ENCODE measurements around the gene MEGF10. TPM values are rescaled to one million over a fixed set of nuclear protein-coding genes. Genes with fewer than 3 reads are reported as not detected.

Gene MEGF10
- total and polyA plus RNA-seq, 2 donors (not counting 1 experiment from before 2014, with no cell fraction given), result not detected

DNA sequence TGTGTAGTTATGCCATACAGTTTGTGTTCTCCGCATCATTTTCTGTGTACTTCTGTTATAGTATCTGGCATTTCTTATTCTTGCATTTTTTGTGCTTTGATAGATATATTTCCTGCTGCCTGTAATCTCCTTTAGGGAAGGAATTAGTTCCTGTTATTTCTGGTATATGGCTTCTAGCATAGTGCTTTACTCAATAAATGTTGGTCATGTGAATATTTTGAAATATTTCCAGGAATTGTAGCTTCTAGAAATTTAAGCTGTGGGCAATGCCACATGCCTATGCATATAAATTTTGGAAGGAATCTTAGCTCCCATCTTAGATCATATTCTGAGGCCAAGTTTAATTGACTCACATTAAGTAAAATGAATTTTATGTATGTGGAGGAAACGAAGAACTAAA, 215.3 kb downstream of the MEGF10 start:
- POLR2A ChIA-PET, result no interaction called here
- H3K27me3 Mint-ChIP-seq, result peaks cover 17% of the 10 kb centered on the region
- intact Hi-C loops (cut with micrococcal nuclease), result no loop called here

DNA sequence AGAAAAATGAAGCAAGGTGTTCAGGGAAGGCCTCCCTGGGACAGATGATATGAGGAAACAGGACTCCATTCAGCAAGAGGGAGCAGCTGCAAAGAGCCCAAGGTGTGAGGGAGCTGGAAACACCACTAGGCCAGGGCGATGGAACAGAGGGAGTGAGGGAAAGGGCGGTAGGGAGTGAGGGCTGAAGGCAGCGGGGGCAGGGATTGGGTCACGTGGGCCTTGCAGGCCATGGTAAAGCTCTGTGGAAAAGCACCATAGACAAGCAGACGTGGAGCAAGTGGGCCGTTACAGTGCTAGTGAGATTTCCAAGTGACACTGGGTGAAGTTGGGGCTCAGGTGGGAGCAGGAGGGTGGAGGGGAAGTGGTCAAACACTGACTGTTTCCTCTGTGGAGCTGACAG, 216.0 kb downstream of the MEGF10 start:
- Mint-ChIP-seq H3K9me3 (ENCODE audit: insufficient read depth) (no peaks in the 10 kb centered on the region), H3K27me3 (peaks cover 19% of the 10 kb centered on the region), H3K4me3 (no peak overlapping the region), H3K4me1 (no peaks in the 10 kb centered on the region), H3K27ac (no peak overlapping the region)
- H3K4me2 ChIP-seq (replicated peaks; ENCODE audit: low read depth, low read length, poor library complexity, severe bottlenecking), result no peak overlapping the region
- no peak overlapping the region for H3K9ac ChIP-seq (ENCODE audit: low read length)
- H3K36me3 ChIP-seq (replicated peaks in 1 of 2; ENCODE audit: control extremely low read depth in 1 of 2, control insufficient read depth in 1 of 2, extremely low read depth in 1 of 2, insufficient read depth in 2 of 2, low read length in 1 of 2), result no peaks in the 10 kb centered on the region
- no peak overlapping the region for H2AFZ ChIP-seq (ENCODE audit: insufficient read depth, low read depth, low read length, poor library complexity, severe bottlenecking)
- DNase-seq (no peak), ATAC-seq (ENCODE audit: low read depth) (no peak)
- no peak overlapping the region for H3K27ac ChIP-seq (ENCODE audit: low read length in 2 of 2)
- intact Hi-C loops (cut with micrococcal nuclease), result no loop called here
- WGBS (ENCODE audit: insufficient coverage), result 98% methylated on average over 6 of the region's 6 CpGs
- H4K20me1 ChIP-seq (ENCODE audit: control insufficient read depth, insufficient read depth, low read length, poor library complexity, severe bottlenecking), result no peaks in the 10 kb centered on the region
- peaks cover 0 to 7% (median 4%) of the 10 kb centered on the region in 4 experiments for H3K27me3 ChIP-seq (replicated peaks in 1 of 4; ENCODE audit: control extremely low read depth in 1 of 4, control insufficient read depth in 3 of 4, insufficient read depth in 4 of 4, low read length in 3 of 4)
- no peaks in the 10 kb centered on the region for H3K9me3 ChIP-seq (ENCODE audit: control extremely low read depth in 1 of 3, control insufficient read depth in 2 of 3, insufficient read depth in 1 of 3, low read length in 2 of 3)
- ChIA-PET POLR2A (no interaction called here), CTCF (no interaction called here)
- no peaks in the 10 kb centered on the region for H3K79me2 ChIP-seq (ENCODE audit: control insufficient read depth, insufficient read depth, low read length)
- no peak overlapping the region for H3K4me3 ChIP-seq (ENCODE audit: control extremely low read depth in 1 of 5, extremely low read depth in 1 of 5, insufficient read depth in 1 of 5, low read depth in 2 of 5, low read length in 4 of 5)
- TF ChIP-seq, protein P1, sequence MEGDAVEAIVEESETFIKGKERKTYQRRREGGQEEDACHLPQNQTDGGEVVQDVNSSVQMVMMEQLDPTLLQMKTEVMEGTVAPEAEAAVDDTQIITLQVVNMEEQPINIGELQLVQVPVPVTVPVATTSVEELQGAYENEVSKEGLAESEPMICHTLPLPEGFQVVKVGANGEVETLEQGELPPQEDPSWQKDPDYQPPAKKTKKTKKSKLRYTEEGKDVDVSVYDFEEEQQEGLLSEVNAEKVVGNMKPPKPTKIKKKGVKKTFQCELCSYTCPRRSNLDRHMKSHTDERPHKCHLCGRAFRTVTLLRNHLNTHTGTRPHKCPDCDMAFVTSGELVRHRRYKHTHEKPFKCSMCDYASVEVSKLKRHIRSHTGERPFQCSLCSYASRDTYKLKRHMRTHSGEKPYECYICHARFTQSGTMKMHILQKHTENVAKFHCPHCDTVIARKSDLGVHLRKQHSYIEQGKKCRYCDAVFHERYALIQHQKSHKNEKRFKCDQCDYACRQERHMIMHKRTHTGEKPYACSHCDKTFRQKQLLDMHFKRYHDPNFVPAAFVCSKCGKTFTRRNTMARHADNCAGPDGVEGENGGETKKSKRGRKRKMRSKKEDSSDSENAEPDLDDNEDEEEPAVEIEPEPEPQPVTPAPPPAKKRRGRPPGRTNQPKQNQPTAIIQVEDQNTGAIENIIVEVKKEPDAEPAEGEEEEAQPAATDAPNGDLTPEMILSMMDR (IDR thresholded peaks at IDR 0.05), result no peak
- no peak for TF ChIP-seq EZH2 (IDR thresholded peaks at IDR 0.05; ENCODE audit: borderline replicate concordance, insufficient read depth, low read depth, low read length, poor library complexity, severe bottlenecking)
- H3K4me1 ChIP-seq (ENCODE audit: control insufficient read depth in 2 of 2, insufficient read depth in 2 of 2, low read length in 2 of 2), result no peaks in the 10 kb centered on the region

More for the DNA sequence above, 215.3 kb downstream of the MEGF10 start:
- CTCF ChIA-PET, result no interaction called here
- Histone ChIP-seq H3K27me3 (replicated peaks in 1 of 4; ENCODE audit: control extremely low read depth in 1 of 4, control insufficient read depth in 3 of 4, insufficient read depth in 4 of 4, low read length in 3 of 4) (peaks cover 0 to 8% (median 0%) of the 10 kb centered on the region in 4 experiments), H3K79me2 (ENCODE audit: control insufficient read depth, insufficient read depth, low read length) (no peaks in the 10 kb centered on the region), H4K20me1 (ENCODE audit: control insufficient read depth, insufficient read depth, low read length, poor library complexity, severe bottlenecking) (no peaks in the 10 kb centered on the region), H3K27ac (ENCODE audit: low read length in 2 of 2) (no peak overlapping the region), H2AFZ (ENCODE audit: insufficient read depth, low read depth, low read length, poor library complexity, severe bottlenecking) (no peak overlapping the region), H3K4me2 (replicated peaks; ENCODE audit: low read depth, low read length, poor library complexity, severe bottlenecking) (no peak overlapping the region), H3K9me3 (ENCODE audit: control extremely low read depth in 1 of 3, control insufficient read depth in 2 of 3, insufficient read depth in 1 of 3, low read length in 2 of 3) (no peaks in the 10 kb centered on the region), H3K9ac (ENCODE audit: low read length) (no peak overlapping the region), H3K4me3 (ENCODE audit: control extremely low read depth in 1 of 5, extremely low read depth in 1 of 5, insufficient read depth in 1 of 5, low read depth in 2 of 5, low read length in 4 of 5) (no peak overlapping the region), H3K4me1 (ENCODE audit: control insufficient read depth in 2 of 2, insufficient read depth in 2 of 2, low read length in 2 of 2) (no peaks in the 10 kb centered on the region), H3K36me3 (replicated peaks in 1 of 2; ENCODE audit: control extremely low read depth in 1 of 2, control insufficient read depth in 1 of 2, extremely low read depth in 1 of 2, insufficient read depth in 2 of 2, low read length in 1 of 2) (no peaks in the 10 kb centered on the region)
- Mint-ChIP-seq H3K4me3 (no peak overlapping the region), H3K4me1 (no peaks in the 10 kb centered on the region), H3K9me3 (ENCODE audit: insufficient read depth) (no peaks in the 10 kb centered on the region), H3K27ac (no peak overlapping the region)
- WGBS (ENCODE audit: insufficient coverage), result 88% methylated on average over 1 of the region's 2 CpGs
- ATAC-seq (ENCODE audit: low read depth) (no peak), DNase-seq (no peak)
- no peak for TF ChIP-seq EZH2 (IDR thresholded peaks at IDR 0.05; ENCODE audit: borderline replicate concordance, insufficient read depth, low read depth, low read length, poor library complexity, severe bottlenecking)
- TF ChIP-seq, protein P1 (IDR thresholded peaks at IDR 0.05), result no peak
